HG02970 (cell line): ENCODE results near the gene DUOX2.
"Not testable (repeated sequence)": the region's sequence is repeated elsewhere in the genome, so short reads cannot be mapped to it uniquely, and the experiment has no call there.

ENCODE experiments used
- ATAC-seq: cut with Tn5 transposase; IDR thresholded peaks from one replicate; pipeline ENCODE4 v1.9.1; 2021; ENCODE audit warnings: mild to moderate bottlenecking, moderate library complexity, moderate number of reproducible peaks; ENCODE audit not compliant: unreplicated experiment, low FRiP score

Gene DUOX2

GRCh38 chr15:45120081-45120972, 6.4 kb upstream of the DUOX2 start:
- no peak for ATAC-seq

GRCh38 chr15:45118996-45119395, 5.0 kb upstream of the DUOX2 start:
- no peak for ATAC-seq

GRCh38 chr15:45118131-45118588, 4.2 kb upstream of the DUOX2 start:
- ATAC-seq = no peak

- no peak for ATAC-seq
These were observed 3.5 kb upstream of the DUOX2 start for GRCh38 chr15:45117308-45118130.

- no peak for ATAC-seq
These were observed 2.7 kb upstream of the DUOX2 start for GRCh38 chr15:45116482-45117307.

- ATAC-seq = no peak
These were observed 2.1 kb upstream of the DUOX2 start for GRCh38 chr15:45116006-45116481.

- no peak for ATAC-seq
These were observed 1.4 kb upstream of the DUOX2 start for GRCh38 chr15:45115312-45115820.

GRCh38 chr15:45114751-45115085, 746 bp upstream of the DUOX2 start:
- no peak for ATAC-seq

- ATAC-seq = no peak
These were observed 487 bp downstream of the DUOX2 start for GRCh38 chr15:45113380-45113990.

- no peak for ATAC-seq
These were observed 1.2 kb downstream of the DUOX2 start for GRCh38 chr15:45112591-45113379.

- ATAC-seq = no peak
These were observed 1.8 kb downstream of the DUOX2 start for GRCh38 chr15:45112143-45112590.

- ATAC-seq = no peak
These were observed 2.4 kb downstream of the DUOX2 start for GRCh38 chr15:45111390-45112142.

GRCh38 chr15:45110256-45110820, 3.6 kb downstream of the DUOX2 start:
- no peak for ATAC-seq

- ATAC-seq = no peak
These were observed 5.9 kb downstream of the DUOX2 start for GRCh38 chr15:45107941-45108630.

GRCh38 chr15:45106002-45106790, 7.8 kb downstream of the DUOX2 start:
- ATAC-seq = no peak

- no peak for ATAC-seq
These were observed 8.4 kb downstream of the DUOX2 start for GRCh38 chr15:45105586-45105985.

GRCh38 chr15:45104170-45104569, 9.8 kb downstream of the DUOX2 start:
- not testable (repeated sequence) for ATAC-seq
